ENCODE results near the gene PLSCR1.
"Not testable (repeated sequence)": the region's sequence is repeated elsewhere in the genome, so short reads cannot be mapped to it uniquely, and the experiment has no call there.

The PLSCR1 gene

GRCh38 chr3:146550743-146551510 is 6.5 kb upstream of the PLSCR1 start:
- in situ Hi-C loops (cut with MboI; ENCODE audit: low sequenced_read_pairs): no loop called here

GRCh38 chr3:146550070-146550615 is 5.7 kb upstream of the PLSCR1 start:
- in situ Hi-C loops (cut with MboI; ENCODE audit: low sequenced_read_pairs): no loop called here

DNA sequence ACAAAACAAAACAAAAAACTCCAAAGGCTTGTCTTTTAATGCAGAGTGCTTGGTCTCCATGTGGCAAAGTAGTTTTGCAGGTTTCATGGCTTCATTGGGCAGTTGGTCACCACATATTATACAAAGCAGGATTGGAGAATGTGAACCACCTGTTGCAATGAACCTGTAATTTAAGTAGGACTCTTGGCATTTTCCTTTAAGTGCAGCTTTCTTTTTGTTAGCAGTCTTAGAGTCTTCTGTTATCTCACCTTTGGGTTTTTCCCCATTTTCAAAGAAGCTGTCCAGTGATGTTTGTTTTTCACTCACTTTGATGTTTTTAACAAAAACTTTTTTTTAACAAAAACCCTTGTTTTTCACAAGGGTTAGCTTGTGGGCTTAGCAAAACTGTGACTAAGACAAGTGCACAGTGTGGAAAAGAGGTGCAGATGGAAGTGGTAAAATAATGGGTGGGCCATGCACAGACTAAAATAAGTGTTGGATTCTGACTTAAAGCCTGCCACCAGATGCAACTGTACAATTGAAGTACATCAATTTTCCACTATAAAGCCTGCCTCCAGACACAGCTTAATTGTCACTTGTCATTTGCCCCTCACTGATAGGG is 2.9 kb upstream of the PLSCR1 start:
- in situ Hi-C loops (cut with MboI; ENCODE audit: low sequenced_read_pairs): no loop called here

DNA sequence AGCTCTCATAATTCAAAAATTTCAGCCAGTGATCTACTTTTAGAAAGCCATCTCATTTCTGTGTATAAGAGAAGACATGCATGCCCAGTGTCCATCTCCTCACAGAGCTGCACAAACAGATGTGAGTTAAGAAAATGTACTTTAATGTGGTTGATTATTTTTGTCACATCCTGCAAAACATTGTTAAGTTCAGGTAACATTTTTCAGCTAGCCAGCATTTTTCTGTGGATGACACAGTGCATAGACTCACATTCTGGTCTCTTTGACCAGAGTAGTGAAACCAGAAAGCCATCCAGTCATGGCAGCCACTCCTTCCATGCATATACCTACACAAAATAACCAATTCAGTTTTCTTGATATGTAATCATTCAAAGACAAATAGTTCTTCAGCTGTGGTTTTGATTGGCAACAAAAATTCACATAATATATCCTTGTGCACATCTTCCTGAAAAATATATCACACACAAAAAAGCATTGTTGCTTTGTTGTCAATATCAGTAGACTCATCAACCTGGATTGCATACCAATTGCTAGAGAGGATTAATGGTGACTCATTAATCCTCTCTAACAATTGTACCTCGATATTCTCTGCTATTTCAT is 2.1 kb upstream of the PLSCR1 start:
- in situ Hi-C loops (cut with MboI; ENCODE audit: low sequenced_read_pairs): no loop called here

- in situ Hi-C loops (cut with MboI; ENCODE audit: low sequenced_read_pairs): no loop called here
Measured at GRCh38 chr3:146544929-146545528, 622 bp upstream of the PLSCR1 start.

- in situ Hi-C loops (cut with MboI; ENCODE audit: low sequenced_read_pairs): no loop called here
Measured at GRCh38 chr3:146543461-146544001, 876 bp downstream of the PLSCR1 start.

DNA sequence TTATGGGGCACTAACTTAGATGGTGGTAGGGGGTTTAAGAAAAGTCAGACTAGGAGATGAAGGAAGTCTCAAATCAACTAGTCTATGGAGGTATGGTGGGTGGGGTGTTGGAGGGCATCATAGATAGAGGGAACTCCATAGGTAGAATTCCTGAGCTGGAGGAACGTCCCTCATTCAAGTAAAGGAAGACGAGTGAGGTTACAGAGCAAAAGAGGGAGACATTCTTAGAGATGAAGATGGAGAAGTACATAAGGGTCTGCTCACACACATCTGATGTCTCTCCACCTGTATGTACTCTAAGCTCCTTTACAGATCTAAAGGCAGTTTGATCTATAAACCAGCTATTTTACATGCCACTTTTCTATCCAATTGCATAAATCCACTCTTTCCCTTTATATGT is 1.4 kb downstream of the PLSCR1 start:
- in situ Hi-C loops (cut with MboI; ENCODE audit: low sequenced_read_pairs): no loop called here

GRCh38 chr3:146542179-146542578 is 2.2 kb downstream of the PLSCR1 start:
- in situ Hi-C loops (cut with MboI; ENCODE audit: low sequenced_read_pairs): no loop called here

DNA sequence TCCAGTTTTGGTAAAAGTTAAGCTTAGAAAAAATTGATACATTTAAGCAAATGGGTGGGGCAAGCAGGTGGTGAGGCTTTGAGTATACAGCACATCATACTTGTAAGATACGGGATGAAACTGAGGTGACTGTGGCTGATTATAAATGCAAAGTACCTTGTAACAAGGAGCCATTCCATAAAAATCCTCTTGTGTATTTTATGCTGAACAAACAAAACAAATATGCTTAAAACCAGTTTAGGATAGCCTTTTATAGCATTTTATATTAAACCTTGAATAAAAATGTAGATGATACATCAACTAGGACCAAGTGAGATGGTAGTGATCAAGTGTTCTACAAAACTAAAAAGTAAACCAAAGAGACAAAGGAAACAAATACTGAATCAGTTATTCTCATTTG is 3.4 kb downstream of the PLSCR1 start:
- in situ Hi-C loops (cut with MboI; ENCODE audit: low sequenced_read_pairs): no loop called here

- in situ Hi-C loops (cut with MboI; ENCODE audit: low sequenced_read_pairs): no loop called here
Measured at GRCh38 chr3:146540236-146540635, 4.2 kb downstream of the PLSCR1 start.

- in situ Hi-C loops (cut with MboI; ENCODE audit: low sequenced_read_pairs): no loop called here
Measured at GRCh38 chr3:146539315-146539714, 5.1 kb downstream of the PLSCR1 start.

DNA sequence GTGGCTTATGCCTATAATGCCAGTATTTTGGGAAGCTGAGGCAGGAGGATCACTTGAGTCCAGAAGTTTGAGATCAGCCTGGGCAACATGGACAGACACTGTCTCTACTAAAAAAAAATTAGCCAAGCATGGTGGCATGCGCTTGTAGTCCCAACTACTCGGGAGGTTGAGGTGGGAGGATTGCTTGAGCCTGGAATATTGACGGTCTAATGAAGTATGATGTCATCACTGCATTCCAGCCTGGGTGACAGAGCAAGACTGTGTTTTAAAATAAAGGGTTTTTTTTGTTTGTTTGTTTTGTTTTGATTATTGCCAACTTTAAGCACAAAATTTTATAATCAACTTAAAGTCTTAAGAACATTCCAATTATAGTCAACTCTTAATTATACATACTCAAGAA is 6.8 kb downstream of the PLSCR1 start:
- in situ Hi-C loops (cut with MboI; ENCODE audit: low sequenced_read_pairs): no loop called here

GRCh38 chr3:146536681-146537080 is 7.7 kb downstream of the PLSCR1 start:
- in situ Hi-C loops (cut with MboI; ENCODE audit: low sequenced_read_pairs): no loop called here

GRCh38 chr3:146532406-146532805 is 12.0 kb downstream of the PLSCR1 start:
- in situ Hi-C loops (cut with MboI; ENCODE audit: low sequenced_read_pairs): no loop called here

GRCh38 chr3:146530609-146531008 is 13.8 kb downstream of the PLSCR1 start:
- in situ Hi-C loops (cut with MboI; ENCODE audit: low sequenced_read_pairs): no loop called here

DNA sequence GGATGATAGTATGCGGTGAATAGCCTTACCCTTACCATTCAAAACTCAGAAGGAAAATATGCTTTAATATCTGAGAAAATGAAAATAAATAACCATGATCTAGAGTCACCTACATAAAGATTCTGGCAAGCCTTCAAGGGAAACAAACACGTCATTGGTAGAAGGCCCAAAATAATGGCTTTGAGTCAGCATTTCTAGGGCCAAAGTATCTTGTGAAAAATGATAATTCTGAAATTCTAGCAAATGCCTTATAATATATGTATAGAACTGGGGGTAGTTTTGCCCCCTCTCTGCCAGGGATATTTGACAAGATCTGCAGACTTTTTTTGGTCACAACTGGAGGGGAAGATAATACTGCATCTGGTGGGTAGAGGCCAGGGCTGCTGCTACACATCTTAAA is 15.4 kb downstream of the PLSCR1 start:
- in situ Hi-C loops (cut with MboI; ENCODE audit: low sequenced_read_pairs): no loop called here

DNA sequence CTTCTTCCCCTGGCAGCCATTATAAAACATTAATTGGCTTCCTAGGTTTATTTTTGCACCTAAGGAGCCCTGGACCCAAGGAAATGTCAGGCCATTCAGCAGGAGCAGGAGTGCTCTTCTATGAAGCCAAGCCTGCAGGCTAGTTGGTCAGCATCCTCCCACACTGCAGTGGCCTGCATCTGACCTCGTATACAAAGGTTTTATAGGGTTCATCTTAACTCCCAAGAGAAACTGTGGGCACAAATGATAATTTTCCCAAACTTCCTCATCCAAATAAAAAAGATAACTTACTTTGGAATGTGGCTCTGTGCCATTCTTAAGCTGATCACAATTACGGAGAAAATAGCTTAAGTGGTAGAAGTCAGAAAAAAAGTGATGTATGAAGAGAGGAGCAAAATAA is 19.4 kb downstream of the PLSCR1 start:
- in situ Hi-C loops (cut with MboI; ENCODE audit: low sequenced_read_pairs): no loop called here

DNA sequence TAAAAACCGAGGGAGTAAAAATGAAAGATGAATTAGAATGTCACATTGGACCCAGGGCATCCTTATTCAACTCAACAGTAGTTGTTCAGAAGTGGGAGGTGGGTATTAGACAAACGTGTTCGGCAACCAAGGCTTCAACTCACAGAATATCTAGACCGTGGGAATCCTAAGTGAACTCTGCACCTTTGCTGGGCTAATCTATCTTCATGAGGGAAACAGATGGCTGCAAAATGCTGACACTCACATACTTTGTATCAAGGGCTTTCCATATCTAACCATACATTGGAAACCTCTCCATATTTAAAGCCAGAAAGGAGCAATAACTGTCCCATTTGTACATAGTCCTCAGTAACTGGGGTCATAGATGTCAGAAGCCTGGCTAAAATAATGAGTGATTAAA is 20.9 kb downstream of the PLSCR1 start:
- in situ Hi-C loops (cut with MboI; ENCODE audit: low sequenced_read_pairs): no loop called here

DNA sequence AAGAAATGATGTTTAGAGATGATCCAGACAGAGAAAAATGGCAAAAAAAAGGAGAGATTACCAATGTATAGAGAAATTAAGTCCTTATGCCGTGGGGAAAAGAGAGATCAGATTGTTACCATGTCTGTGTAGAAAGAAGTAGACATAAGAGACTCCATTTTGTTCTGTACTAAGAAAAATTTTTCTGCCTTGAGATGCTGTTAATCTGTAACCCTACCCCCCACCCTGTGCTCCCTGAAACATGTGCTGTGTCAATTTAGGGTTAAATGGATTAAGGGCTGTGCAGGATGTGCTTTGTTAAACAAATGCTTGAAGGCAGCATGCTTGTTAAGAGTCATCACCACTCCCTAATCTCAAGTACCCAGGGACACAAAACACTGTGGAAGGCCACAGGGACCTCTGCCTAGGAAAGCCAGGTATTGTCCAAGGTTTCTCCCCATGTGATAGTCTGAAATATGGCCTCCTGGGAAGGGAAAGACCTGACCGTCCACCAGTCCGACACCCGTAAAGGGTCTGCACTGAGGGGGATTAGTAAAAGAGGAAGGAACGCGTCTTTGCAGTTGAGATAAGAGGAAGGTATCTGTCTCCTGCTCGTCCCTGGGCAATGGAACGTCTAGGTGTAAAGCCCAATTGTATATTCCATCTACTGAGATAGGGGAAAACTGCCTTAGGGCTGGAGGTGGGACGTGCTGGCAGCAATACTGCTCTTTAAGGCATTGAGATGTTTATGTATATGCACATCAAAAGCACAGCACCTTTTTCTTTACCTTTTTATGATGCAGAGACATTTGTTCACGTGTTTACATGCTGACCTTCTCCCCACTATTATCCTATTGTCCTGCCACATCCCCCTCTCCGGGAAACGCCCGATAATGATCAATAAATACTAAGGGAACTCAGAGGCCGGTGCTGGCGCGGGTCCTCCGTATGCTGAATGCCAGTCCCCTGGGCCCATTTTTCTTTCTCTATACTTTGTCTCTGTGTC is 21.9 kb downstream of the PLSCR1 start:
- in situ Hi-C loops (cut with MboI; ENCODE audit: low sequenced_read_pairs): not testable (repeated sequence)

DNA sequence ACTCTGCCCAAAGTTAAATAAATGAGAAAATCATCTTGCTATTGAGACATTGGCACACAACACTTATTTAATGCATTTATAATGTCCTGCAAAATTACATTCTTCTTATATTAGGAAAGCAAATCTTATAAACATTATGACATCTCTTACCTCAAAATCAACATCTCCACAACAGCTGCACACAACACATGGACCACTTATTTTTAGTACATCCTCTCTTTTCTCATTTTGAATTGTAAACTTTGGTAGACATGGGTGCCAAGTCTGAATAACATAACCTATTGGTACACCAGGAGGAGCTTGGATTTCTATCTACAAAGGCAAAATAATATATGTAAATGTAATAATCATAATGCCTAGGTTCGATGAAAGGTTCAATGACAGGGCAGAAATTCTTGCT is 23.0 kb downstream of the PLSCR1 start:
- in situ Hi-C loops (cut with MboI; ENCODE audit: low sequenced_read_pairs): no loop called here

Measured in hTERT RPE-1 (cell line).